Heart left ventricle (tissue), 13 donors: ENCODE measurements around the gene SH3BP4.

ENCODE experiments used
- CTCF ChIP-seq, 12 donors: fragments of 200-600 bp; sonication (generic) in 4 of 12; IDR thresholded peaks; one replicate each; pipeline versions ENCODE4 v1.5.0 to v1.8.0; 2018 to 2022; ENCODE audit warnings: antibody characterized with exemption in 12 of 12, mild to moderate bottlenecking in 5 of 12
- POLR2A ChIP-seq, 2 donors: fragments of 450-650 bp; IDR thresholded peaks; one replicate each; pipeline ENCODE4 v1.6.1; 2017; ENCODE audit warnings: antibody characterized with exemption in 2 of 2, mild to moderate bottlenecking in 2 of 2, moderate library complexity in 2 of 2
- donor health status: ischemic (EF 13 %, LVEDD 7.1; RV severe dilation, severe dysfunction).
- donor health status: DM: no; HTN: yes; CAD: no.
- donor health status: DM: no; HTN: no; CAD: no.
- donor health status: ischemic (EF 25% LVEDD 6.9; RV normal size, moderate dysfunction).
- donor health status: ischemic (EF 25% LVEDD 5.7; RV mildly dilated, moderate dysfunction).
- donor health status: ischemic (EF 35%, LVEDD 5.7; RV mildly dilated, moderate dysfunction).
- donor health status: nonischemic (EF 11% LVEDD 7.7; RV severe dilation, severe dysfunction).
- donor health status: DM: yes; HTN: yes; CAD: no.
- donor health status: PGD.
- donor health status: ischemic (EF 29% LVEDD 5.4; RV normal size, mild dysfunction).
- donor health status: nonischemic (EF 23%, LVEDD 6.1; RV moderate dilation, normal function).

GRCh38 chr2:235028646-235029045 lies 76.8 kb downstream of the SH3BP4 start:
- TF ChIP-seq CTCF (IDR thresholded peaks at IDR 0.05) (no peak), POLR2A (IDR thresholded peaks at IDR 0.05) (no peak)
